Measurements from ENCODE around the gene PLA2G7. TPM values are rescaled to one million over a fixed set of nuclear protein-coding genes. Genes with fewer than 3 reads are reported as not detected.

Gene PLA2G7
- total and polyA plus RNA-seq, 10 of the 15 experiments (the other 5 are each of a cell fraction or from before 2014, with no cell fraction given): not detected

DNA sequence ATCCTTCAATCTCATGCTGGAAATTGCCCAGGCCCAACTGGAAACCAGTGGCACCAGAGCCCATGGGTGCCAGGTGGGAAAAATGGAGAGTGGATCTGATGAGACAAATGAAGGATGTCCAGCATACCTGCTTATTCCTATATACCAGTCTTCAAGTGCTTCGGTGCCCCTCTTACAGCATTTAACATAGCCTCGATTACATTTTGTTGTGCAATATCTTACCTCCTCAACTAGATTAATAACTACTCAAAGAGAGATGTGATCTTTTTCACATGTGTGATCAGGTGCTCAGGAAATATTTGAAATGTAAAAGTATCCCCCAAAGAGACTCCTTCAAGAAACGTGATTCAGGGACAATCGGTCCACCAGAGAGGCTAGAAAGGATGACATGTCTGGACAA is 6.7 kb upstream of the PLA2G7 start:
- in situ Hi-C loops (cut with MboI) (no loop called here), intact Hi-C loops (cut with micrococcal nuclease; ENCODE audit: unreplicated experiment) (no loop called here)
- WGBS (ENCODE audit: insufficient coverage, insufficient replicate concordance, low lambda C conversion rate, missing lambda C conversion rate): 39% methylated on average over 4 of the region's 4 CpGs
- ChIA-PET CTCF (interaction anchor here (1.0 kb wide), 1 partner anchor 14 kb away, joined by 3 read pairs; no protein-coding TSS in a partner anchor), POLR2A (no interaction called here), RAD21 (ENCODE audit: unreplicated experiment) (no interaction called here), SMC1A (ENCODE audit: uncharacterized antibody, unreplicated experiment) (no interaction called here)
- no peak for DNase-seq (ENCODE audit: low read depth, low spot score)
- Histone ChIP-seq H2AFZ (ENCODE audit: control insufficient read depth, low read depth, low read length) (no peak overlapping the region), H3K4me1 (ENCODE audit: control insufficient read depth, insufficient read depth, low read length) (no peaks in the 10 kb centered on the region), H3K4me2 (ENCODE audit: control insufficient read depth, insufficient read depth) (no peak overlapping the region), H3K27ac (ENCODE audit: control insufficient read depth, insufficient read depth) (no peak overlapping the region), H3K9ac (ENCODE audit: control insufficient read depth, insufficient read depth, low read length) (no peak overlapping the region), H3K4me3 (no peak overlapping the region), H3K79me2 (ENCODE audit: control insufficient read depth, insufficient read depth, low read length) (no peaks in the 10 kb centered on the region), H3K36me3 (ENCODE audit: control insufficient read depth in 2 of 2, insufficient read depth in 2 of 2, low read length in 1 of 2) (no peaks in the 10 kb centered on the region), H4K20me1 (ENCODE audit: control insufficient read depth, insufficient read depth) (no peaks in the 10 kb centered on the region), H3K27me3 (replicated peaks in 1 of 2; ENCODE audit: control insufficient read depth in 2 of 2, insufficient read depth in 2 of 2, low read length in 1 of 2) (no peaks in the 10 kb centered on the region), H3K9me3 (replicated peaks; ENCODE audit: control insufficient read depth, insufficient read depth, low read length) (no peaks in the 10 kb centered on the region)
- no peak for FAIRE-seq
- BruUV-seq (replicated peaks): no TSS peak
- ATAC-seq: no peak
- TF ChIP-seq, protein P1, sequence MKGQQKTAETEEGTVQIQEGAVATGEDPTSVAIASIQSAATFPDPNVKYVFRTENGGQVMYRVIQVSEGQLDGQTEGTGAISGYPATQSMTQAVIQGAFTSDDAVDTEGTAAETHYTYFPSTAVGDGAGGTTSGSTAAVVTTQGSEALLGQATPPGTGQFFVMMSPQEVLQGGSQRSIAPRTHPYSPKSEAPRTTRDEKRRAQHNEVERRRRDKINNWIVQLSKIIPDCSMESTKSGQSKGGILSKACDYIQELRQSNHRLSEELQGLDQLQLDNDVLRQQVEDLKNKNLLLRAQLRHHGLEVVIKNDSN (IDR thresholded peaks at IDR 0.05; ENCODE audit: borderline replicate concordance, extremely low read length, insufficient read depth, low read depth, low read length): no peak
- TF ChIP-seq ASH2L (IDR thresholded peaks at IDR 0.05; ENCODE audit: borderline replicate concordance, low read depth): no peak
- TF ChIP-seq GATAD2B (conservative IDR thresholded peaks at IDR 0.05; ENCODE audit: low read depth): no peak
- TF ChIP-seq EZH2 (IDR thresholded peaks at IDR 0.05; ENCODE audit: borderline replicate concordance, control insufficient read depth, low read depth, low read length): no peak
- no peak for TF ChIP-seq RCOR1 (conservative IDR thresholded peaks at IDR 0.05; ENCODE audit: low read depth, low read length)
- TF ChIP-seq CREB1 (IDR thresholded peaks at IDR 0.05; ENCODE audit: low read depth): no peak
- TF ChIP-seq MTA2 (IDR thresholded peaks at IDR 0.05; ENCODE audit: low read depth): no peak
- TF ChIP-seq HDAC2 (IDR thresholded peaks at IDR 0.05): no peak
- TF ChIP-seq ZNF274 (IDR thresholded peaks at IDR 0.05; ENCODE audit: insufficient read depth, insufficient read length): no peak
- no peak for TF ChIP-seq USF2 (IDR thresholded peaks at IDR 0.05; ENCODE audit: borderline replicate concordance, low read depth, low read length)

All from GM12878 (cell line).